GM10847 (cell line): ENCODE data around the gene ABI3BP.

Source experiments
- POLR2A ChIP-seq: IDR thresholded peaks from 2 replicates; pipeline ENCODE4 v1.6.1; 2011; ENCODE audit not compliant: insufficient read length; ENCODE audit errors: extremely low read depth

Gene ABI3BP

DNA sequence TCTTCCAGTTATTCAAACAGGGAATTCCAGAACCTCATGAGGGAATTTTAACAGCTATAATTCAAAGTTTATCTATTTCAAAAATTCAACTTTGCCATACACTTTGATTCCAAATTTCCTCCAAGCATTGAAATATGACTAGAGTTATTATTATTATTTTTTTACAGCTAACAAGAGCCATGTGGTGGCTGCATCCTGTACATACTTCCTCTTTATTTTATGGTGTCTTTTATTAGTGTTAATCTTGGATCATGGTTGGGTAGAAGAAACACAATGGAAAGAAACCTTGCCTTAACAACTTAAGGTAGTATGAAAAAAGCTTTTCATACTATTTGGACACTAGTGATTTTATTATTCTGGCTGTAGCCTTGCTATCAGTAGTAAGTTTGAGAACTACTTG, 231.3 kb downstream of the ABI3BP start:
- TF ChIP-seq POLR2A = no peak

DNA sequence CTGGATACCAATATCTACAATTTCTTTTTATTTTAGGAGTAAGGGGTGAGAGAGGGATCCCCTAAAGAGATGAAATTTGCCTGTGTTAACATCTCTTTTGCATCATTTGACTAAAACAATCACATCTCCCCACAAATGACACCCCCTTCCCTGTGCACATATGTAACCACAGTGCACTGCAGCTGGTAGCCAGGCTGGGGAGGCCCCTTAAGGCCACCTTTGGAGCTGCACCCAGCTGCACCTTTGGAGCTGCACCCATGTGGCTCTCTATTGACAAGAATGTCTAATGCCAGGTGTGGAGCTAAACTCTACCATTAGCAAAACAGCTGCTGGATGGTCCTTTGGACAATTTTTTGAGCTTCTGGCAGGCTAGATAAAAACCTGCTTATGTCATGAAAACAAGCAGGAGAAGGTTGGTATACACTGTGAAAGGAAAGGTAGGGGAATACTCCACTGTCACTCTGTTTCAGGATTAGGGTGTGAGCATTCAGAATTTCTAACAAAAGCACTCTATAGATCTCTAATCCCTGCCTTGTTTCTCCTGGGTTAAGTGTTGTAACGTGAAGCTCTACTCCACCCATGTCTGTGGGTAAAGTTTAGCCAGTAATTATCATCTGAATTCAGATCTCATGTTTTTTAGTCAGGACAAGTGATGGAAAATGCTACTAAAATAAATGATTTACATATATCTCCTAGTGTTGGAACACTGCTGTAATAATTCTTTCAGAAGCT, 231.8 kb downstream of the ABI3BP start:
- no peak for TF ChIP-seq POLR2A

DNA sequence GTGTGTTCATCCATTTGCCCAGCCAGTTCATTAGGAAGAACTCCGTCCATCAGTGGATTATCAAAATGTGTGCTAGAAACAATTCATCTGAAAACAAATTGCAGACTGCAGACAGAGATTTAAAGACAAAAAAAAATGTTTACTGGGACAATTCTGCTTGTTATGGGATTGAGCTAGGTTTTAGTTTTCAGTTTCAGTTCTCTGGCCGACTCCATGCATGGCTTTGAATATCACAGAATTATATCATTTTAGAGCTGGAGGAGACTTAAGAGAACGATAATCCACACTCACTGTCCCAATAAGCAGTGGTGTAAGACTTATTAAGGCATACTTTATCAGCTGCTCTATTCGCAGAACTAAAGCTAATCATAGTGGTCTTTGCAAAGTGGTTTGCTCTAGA, 232.8 kb downstream of the ABI3BP start:
- no peak for TF ChIP-seq POLR2A

DNA sequence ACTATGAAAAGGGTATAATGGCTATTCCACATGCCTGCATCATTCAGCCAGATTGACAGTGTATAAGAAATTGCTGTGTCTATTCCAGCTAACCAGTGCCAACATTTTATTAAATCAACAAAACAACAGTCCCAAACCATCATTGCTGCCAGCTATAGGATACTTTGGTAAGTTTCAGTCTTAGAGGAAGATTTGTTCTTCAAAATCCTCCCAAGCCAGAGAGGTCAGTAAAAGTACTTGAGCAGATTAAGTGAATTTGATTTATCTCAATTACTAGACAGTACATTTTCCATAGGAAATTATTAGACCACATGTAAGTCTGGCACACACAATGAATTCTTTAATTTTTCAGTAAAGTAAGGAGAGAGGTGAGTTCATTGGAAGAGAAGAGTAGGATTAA, 233.3 kb downstream of the ABI3BP start:
- no peak for TF ChIP-seq POLR2A

DNA sequence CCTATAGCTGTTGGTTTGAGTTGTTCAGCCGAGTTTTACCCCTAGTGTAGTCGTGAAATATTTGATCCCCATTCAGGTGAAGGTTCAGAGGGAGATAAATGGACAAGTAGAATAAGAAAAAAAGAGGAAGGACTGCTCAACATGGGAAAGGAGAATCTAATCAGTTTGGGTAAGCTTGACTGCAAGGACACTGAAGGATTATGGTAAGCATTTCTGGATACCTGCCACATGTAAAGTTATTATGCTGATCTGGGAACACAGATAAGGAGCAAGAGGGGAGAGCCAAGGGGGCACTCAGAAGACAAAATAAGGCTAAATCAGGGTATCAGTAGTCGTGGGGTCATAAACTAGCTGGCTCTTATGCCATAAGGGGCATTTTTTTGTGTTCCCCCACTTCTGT, 234.1 kb downstream of the ABI3BP start:
- no peak for TF ChIP-seq POLR2A

DNA sequence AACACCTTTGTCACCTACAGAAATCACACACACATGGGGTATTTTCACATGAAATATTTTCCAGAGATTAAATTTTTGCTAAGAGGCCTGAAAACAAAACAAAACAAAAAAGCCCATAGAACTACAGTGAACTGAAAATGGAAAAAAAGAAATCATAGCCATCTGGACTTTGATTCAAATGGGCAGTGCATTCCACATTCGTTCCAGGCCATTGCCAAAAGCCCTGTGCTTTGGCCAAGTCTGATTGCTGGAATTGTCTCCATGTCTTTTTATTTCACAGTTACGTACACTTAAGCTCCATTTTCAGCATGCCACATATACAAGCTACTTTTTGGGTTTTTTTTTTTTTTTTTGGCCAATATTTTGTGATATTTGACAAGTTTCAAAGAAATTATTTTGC, 236.8 kb downstream of the ABI3BP start:
- no peak for TF ChIP-seq POLR2A

DNA sequence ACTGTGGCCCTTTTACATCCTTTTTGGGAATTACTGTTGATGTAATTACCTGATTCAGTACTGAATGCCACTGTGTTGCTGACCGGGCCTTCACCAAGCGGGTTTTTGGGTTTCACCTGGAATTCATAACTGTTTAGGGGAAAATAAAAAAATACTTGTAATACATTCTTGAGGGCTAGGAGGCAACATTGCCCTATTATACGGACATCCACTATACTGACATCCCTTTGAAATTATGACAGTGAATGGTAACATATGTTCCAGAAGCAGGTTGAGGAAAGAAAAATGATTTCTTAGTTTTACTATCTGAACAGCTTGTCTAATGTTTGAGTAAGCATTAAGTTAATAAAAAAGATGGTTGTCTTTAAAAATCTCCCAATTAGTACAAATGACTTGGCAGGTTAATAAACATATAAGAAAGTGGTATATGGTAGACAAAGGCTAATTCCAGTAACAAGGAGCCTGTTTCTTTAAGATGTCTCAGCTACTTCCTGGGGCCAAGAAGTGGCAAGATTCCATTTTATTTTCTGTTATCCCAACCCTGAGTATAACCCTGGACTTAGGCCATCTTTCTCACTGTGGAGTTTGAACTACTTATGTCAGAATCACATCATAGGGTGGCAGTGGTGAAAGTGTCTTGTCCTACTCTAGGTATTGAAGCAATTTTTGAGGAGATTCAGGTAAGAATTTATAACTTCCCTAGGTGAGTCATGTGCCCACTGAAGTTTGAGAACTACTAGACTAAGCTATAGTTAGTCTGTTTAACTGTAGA, 238.5 kb downstream of the ABI3BP start:
- no peak for TF ChIP-seq POLR2A

DNA sequence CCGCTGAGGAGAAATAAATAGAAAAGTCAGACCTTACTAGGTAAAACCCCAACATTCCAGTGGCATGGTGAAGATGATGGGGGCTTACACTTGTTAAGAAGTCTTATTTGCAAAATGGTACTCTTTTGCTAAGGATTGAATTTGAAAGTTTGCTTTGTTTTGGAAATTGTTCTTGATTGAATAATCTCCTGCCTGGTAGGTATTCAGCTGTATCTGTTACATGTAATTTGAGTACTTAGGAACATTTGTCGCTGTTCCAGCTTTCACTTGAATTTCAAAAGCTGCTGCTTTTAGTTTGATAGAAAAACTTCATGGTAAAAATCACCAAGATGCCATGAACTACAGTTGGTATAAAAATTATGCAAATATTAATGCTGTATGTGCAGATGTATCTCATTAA, 239.4 kb downstream of the ABI3BP start:
- TF ChIP-seq POLR2A = no peak

DNA sequence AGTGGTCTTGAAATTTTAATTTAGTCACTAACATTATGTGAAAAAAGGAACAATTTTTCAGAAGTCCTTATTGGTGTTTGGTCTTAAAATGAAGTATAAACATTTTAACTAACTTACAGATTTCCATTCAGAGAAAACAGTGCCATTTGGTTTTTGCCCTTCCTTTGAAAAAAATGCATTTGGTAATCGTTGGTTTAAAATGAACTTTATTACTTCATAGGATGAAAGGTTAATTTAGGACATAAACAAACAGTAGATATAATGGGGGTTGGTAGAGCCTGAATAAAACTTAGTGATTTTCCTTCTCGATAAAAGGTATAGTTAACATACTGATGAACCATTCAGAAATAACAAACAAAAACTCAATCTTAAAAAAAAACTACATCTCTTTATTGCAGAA, 244.3 kb downstream of the ABI3BP start:
- no peak for TF ChIP-seq POLR2A

DNA sequence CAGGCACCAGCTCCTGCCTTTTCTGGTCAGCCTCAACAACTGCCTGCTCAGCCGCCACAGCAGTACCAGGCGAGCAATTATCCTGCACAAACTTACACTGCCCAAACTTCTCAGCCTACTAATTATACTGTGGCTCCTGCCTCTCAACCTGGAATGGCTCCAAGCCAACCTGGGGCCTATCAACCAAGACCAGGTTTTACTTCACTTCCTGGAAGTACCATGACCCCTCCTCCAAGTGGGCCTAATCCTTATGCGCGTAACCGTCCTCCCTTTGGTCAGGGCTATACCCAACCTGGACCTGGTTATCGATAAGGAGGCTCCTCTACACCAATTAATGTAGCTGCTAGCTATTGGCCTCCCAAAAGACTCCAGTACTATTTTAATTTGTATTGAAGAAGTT, 245.0 kb downstream of the ABI3BP start:
- TF ChIP-seq POLR2A = no peak

DNA sequence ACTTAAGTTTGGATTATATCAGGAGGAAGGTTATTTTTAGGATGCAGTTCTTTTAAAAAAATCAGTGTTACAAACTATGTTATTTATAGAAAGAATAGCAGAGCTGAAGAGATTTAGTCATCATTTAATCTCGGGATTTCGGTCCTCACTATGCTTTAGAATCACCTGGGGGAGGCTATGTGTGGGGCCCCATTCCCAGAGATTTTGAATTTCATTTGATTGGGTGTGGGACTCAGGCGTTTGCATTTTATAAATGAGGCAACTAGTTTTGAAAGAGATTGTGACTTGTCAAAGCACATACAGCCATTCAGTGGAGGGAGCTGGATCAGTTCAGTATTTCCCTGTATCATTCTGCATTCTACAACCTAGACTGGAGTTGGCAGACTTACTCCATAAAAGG, 247.1 kb downstream of the ABI3BP start:
- TF ChIP-seq POLR2A = no peak

DNA sequence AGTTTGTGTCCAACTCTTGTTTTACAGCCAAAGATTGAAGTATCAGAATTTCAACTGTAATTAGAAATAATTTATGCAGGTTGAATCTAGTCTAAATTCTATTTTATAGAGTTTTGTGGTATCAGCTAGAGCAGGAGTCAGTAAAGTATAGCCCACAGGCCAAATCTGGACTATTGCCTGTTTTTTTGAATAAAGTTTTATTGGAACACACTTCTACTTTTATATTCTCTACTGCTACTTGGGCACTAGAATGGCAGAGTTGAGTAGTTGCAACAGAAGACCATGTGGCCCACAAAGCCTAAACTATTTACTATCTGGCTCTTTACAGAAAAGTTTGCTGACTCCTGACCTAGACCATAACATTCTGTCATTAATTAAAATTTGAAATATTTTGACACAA, 247.6 kb downstream of the ABI3BP start:
- no peak for TF ChIP-seq POLR2A

DNA sequence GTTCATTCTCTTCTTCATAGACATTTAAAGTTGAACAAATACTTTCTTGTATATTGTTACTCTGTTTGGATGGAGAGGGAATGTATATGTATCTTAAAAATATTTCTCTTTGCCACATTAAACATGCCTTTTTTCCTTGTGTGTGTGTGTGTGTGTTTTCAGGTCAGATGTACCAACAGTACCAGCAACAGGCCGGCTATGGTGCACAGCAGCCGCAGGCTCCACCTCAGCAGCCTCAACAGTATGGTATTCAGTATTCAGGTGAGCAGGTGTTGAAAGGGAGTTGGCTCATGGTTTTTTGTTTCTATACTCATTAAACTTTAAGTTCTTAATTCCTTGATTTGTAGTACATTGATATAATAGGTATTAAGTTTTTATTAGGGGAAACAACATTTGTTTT, 248.6 kb downstream of the ABI3BP start:
- TF ChIP-seq POLR2A = no peak

DNA sequence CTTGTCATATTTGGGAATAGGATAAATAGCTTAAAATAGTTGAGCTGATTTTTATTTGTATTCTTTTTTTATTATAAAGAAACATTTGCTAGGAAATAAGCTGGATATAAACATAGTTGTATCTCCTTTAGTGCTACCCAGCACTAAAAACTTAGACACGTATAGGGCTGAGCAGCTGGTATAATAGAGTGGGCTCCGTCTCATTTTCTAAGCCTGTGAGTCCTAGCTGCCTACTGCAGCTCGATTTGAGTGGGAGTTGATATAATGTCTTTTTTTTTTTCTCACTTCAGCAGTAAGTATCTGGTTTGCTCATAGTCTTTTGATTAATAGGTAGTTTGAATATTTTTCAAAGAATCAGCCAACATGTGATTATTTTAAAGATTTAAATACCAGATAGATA, 249.7 kb downstream of the ABI3BP start:
- no peak for TF ChIP-seq POLR2A

DNA sequence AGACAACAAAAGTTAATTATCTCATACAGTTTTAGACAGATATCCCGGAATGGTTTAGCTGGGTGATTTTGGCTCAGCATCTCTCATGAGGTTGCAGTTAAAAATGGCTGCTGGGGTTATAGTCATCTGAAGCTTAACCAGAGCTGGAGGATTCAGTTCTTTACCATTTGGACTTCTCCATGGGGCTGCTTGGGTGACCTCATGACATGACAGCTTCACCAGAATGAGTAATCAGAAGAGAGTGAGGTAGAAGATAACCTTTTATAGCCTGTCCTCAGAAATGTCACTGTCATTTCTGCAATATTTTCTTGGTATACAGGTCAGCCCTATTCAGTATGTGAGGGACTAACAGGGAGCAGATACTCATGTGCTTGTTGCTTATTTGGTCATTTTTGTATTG, 253.0 kb downstream of the ABI3BP start:
- no peak for TF ChIP-seq POLR2A

DNA sequence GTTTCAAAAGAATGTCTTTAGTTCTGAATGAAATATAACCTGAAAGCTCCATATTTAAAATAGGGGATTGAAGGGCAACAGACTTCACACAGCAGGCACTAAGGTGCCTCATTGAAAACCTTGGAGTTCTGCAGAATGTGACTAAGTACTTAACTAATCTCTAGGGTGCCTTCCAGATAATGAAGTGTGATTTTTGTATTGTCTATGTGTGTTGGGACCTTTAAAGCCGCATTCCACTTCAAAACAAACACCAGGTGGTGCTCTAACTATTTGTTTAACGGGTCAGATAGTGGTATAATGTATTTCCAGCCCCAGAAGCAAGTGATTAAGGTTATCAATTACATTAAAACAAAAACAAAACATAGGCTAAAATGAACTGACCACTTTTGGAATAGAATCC, 255.9 kb downstream of the ABI3BP start:
- TF ChIP-seq POLR2A = no peak

DNA sequence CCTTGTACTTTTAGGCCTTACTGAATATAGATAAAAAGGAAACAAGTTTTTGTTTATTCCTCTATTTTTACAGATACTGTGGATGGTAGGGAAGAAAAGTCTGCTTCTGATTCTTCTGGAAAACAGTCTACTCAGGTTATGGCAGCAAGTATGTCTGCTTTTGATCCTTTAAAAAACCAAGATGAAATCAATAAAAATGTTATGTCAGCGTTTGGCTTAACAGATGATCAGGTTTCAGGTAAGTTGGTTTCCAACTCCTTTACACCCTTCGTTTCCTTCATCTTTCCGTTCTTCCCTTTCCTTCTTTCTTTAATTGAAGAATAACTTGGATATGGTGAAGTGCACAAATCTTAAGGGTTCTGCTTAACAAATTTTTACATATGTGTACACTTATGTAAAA, 260.8 kb downstream of the ABI3BP start:
- TF ChIP-seq POLR2A = no peak
